Measurements from ENCODE around the gene PHACTR1.

Gene PHACTR1

GRCh38 chr6:12804952-12805645 lies 88.5 kb downstream of the PHACTR1 start:
- no peak for DNase-seq

- peak; percentile 54 for DNase-seq
Observed at GRCh38 chr6:12806136-12806535, 89.6 kb downstream of the PHACTR1 start.

DNA sequence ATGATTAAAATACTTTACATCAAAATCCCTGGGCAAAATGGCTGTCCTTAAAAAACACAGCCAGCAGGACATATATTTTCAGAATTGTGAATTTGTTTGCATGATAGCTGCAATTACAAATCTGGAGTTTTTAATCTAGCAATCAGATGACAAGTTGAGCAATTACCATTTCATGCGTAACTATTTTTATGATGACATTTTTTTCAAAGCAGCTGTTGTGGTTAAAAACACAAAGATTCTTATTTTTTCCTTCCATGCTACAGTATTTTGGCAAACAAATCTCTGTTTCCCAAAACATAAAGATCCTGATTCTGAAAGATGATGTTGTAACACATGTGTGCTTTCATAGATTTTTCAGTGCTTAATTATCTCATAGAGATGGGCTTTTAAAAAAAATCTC lies 90.2 kb downstream of the PHACTR1 start:
- peak; percentile 45 for DNase-seq

GRCh38 chr6:12811519-12811918 lies 95.0 kb downstream of the PHACTR1 start:
- no peak for DNase-seq

DNA sequence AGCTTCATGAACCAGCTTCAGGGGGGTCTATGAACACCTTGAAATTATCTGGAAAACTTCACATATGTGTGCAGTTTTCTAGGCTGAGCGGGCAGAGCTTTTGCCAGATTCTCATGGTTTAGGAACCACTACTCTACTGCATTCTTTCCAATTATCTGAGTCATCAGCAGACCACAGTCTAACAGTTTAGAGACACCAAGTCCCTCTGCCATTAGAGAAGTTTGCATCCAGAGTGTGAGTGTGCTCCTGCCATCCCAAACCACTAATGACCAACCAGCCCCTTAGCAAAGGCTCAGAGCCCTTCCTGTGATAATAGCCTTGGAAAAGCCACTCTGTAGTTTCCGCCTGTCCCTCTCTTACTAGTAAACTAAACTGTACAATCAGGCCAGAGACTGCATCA lies 96.8 kb downstream of the PHACTR1 start:
- no peak for DNase-seq

- DNase-seq, result peak; percentile 17
Observed at GRCh38 chr6:12814015-12814414, 97.4 kb downstream of the PHACTR1 start.

DNA sequence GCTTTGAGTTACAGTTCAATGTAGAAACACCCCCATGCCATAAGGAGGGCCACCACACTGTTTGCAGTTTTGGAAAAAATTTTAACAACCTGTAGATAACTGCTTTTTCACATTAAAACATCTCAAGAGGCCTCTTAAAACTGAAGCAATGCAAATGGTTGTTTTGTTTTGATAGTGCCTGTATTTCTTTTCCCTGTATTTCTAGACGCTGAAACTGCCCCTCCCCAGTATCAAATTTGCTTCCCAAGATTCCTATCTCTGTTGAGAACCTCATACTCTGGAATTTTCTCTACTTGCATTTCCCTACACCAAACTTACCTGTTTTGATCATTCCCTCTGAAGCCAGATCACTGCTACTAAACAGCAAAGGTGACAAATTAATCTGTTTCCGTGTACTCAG lies 98.5 kb downstream of the PHACTR1 start:
- no peak for DNase-seq

DNA sequence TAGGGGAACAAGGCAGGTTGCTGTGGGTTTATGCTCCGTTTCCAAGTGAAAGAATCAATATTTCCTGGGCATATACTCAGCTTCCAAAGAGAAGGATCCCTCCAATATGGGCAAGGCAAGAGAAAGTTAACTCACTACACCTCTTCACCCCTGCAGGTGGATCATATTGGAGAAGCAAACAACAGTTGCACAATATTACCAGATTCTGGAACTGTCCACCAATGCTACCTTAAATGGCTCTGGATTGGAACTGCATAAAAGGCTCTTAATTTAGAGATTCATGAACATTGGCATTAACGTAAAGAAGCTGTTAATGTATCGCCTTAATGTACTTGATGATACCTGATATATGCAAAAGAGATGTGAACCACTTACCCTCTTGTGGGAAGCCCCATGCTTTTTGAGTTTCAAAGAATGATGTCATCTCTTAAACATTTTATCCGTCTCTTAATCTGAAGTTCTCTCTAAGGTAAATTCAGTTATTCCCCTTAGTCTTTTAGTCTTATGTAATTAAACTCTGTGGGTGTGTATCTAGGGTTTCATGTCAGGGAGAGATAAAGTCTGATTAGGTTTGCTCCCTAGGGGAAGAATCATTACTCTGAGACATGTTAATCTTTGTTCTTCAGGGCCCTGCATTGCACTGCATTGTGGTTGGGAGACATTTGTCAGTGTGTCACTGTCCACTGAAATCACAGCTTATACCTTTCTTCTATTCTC lies 99.5 kb downstream of the PHACTR1 start:
- DNase-seq, result no peak

GRCh38 chr6:12818324-12818723 lies 101.8 kb downstream of the PHACTR1 start:
- peak; percentile 46 for DNase-seq

GRCh38 chr6:12823847-12824246 lies 107.3 kb downstream of the PHACTR1 start:
- DNase-seq, result no peak

- no peak for DNase-seq
Observed at GRCh38 chr6:12826584-12826983, 110.0 kb downstream of the PHACTR1 start.

GRCh38 chr6:12827921-12828320 lies 111.4 kb downstream of the PHACTR1 start:
- DNase-seq, result no peak

GRCh38 chr6:12832226-12832735 lies 115.7 kb downstream of the PHACTR1 start:
- no peak for DNase-seq

- no peak for DNase-seq
Observed at GRCh38 chr6:12836009-12836408, 119.4 kb downstream of the PHACTR1 start.

DNA sequence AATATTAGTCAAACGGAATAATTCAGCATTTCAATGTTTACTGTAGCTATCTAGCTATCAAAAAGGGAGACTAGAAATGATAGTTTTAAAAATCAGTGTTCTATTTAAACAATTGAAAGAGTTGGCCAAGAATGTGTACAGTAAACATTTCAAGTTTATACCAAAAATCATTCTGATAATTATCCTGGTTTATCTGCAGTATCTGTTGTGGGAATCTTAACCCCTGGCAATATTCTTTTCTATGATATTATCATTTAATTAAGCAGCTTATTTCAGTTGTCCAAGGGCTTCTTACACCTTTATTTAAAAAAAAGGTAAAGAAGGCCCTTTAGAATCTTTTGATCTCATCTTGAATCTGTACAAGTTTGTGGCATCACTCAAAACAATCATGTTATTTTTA lies 125.1 kb downstream of the PHACTR1 start:
- no peak for DNase-seq

DNA sequence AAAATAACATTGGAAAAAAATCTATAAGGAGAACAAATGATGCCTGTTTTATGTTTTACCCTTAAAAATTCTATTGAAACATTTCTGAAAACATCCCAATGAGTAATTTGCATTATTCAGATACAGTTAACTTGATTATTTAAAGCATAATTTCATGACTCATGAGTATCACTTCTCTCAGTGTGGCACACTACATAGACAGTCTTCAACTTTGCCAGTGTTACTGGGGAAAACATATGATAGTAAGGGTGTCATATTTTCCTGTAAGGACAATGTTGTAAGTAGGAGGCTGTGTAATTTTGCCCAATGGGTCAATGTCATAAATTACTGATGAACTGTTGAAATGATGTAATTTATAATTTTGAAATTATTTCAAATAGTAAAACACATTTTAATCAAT lies 125.5 kb downstream of the PHACTR1 start:
- peak; percentile 27 for DNase-seq

DNA sequence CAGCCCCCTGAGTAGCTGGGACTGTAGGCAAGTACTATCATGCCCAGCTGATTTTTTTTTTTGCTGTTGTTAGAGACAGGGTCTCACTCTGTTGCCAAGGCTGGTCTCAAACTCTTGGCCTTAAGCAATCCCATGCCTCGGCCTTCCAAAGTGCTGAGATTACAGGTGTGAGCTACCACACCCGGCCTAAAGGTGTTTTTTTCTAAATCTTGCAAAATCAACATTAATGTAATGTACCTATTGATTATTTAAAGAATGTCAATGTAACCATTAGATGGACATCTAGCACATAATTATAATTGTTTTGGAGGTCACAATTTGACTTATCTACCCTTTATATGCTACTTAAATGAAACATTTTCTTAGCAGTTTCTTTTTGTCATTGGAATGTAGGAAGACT lies 126.1 kb downstream of the PHACTR1 start:
- DNase-seq, result no peak

GRCh38 chr6:12844284-12845223 lies 128.0 kb downstream of the PHACTR1 start:
- peak; percentile 29 for DNase-seq

- no peak for DNase-seq
Observed at GRCh38 chr6:12845224-12846004, 128.8 kb downstream of the PHACTR1 start.

DNA sequence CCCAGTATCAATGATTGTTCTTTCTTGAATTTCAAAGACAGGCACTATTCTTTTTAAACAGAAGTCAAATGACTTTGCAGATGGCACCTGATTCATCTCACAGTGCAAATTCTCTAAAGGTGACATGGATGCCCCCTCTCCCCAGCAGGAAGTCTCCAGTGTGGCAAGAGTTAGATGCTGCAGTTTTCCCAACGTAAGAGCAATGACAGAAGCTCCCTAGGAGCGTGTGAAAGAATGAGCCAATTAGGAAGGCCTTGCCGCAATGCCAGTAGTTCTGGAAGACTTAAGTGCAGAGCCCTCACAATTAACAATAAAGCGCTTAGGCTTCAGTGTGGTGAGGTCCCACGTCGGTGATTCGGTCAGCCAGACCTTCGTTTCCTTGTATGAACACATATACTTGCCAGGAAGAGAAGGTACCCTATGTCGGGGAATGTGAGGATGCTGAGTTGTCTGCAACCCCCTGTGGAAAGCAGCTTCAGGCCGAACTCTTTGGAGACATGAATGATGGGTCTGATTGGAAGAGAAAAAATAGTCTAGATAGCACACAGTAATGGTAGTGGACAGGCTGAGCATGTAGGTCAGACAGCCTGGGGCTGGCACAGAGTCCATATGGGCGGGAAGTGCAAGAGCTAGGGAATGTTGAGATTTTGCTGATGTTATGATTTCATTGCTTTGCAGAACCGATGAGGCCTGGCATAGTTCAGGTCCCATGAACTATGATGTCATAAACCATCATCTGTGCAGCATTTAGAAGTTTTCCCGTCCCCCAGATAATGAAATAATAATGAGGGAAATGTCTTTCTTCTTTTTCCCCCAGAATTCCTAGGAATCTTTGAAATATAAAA lies 132.6 kb downstream of the PHACTR1 start:
- no peak for DNase-seq

DNA sequence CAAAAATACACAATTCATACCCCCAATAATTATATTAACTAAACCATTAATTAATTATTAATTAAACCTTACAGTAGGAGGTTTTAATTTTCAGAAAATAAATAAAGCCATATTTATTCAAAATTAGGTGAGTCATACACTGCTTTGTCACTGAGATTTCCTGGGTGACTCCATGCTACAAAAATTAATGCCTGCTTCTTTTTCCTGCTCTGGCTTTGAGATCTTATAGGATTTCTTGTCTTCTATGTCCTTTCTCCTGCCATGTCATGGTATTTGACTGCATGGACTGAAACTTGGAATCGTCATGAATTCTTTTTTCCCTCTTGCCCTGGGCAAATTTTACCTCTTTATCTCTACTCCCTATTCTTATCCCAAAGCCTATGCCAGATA lies 133.2 kb downstream of the PHACTR1 start:
- DNase-seq, result no peak
